Stimulated activated CD4-positive, alpha-beta T cell treated with anti-CD3 and anti-CD28 coated beads, TNF-alpha, amount 100 ng/mL, for 48 hours (primary cell): ENCODE data around the gene ITPR2.
"Not testable (repeated sequence)": the region's sequence is repeated elsewhere in the genome, so short reads cannot be mapped to it uniquely, and the experiment has no call there.

Source experiments
- DNase-seq, 3 donors: peaks; one replicate each; pipeline ENCODE4 v3.0.0-alpha.2; 2020; ENCODE audit warnings: low read depth in 3 of 3

Gene ITPR2

GRCh38 chr12:26832822-26833742 is at the start of gene ITPR2:
TSS of gene ITPR2 (minus strand) at chr12:26833194. CDS start at chr12:26832781, 413 bp downstream.
- DNase-seq = peak; percentile 84 to 95 (median 91)

- no peak for DNase-seq
These were observed 47.6 kb upstream of the ITPR2 start for GRCh38 chr12:26880625-26881024.

GRCh38 chr12:26878661-26879119 is 45.7 kb upstream of the ITPR2 start:
- no peak for DNase-seq

- DNase-seq = no peak
These were observed 41.7 kb upstream of the ITPR2 start for GRCh38 chr12:26874501-26875296.

GRCh38 chr12:26872625-26873024 is 39.6 kb upstream of the ITPR2 start:
- DNase-seq = no peak

GRCh38 chr12:26871985-26872384 is 39.0 kb upstream of the ITPR2 start:
- no peak for DNase-seq

- no peak for DNase-seq
These were observed 37.8 kb upstream of the ITPR2 start for GRCh38 chr12:26870491-26871419.

GRCh38 chr12:26869908-26870459 is 37.0 kb upstream of the ITPR2 start:
- no peak for DNase-seq

- DNase-seq = no peak
These were observed 36.1 kb upstream of the ITPR2 start for GRCh38 chr12:26869104-26869494.

GRCh38 chr12:26868447-26869103 is 35.6 kb upstream of the ITPR2 start:
- no peak for DNase-seq

GRCh38 chr12:26867080-26867479 is 34.1 kb upstream of the ITPR2 start:
- no peak for DNase-seq

- no peak for DNase-seq
These were observed 30.5 kb upstream of the ITPR2 start for GRCh38 chr12:26863515-26863914.

- not testable (repeated sequence) for DNase-seq
These were observed 29.8 kb upstream of the ITPR2 start for GRCh38 chr12:26862787-26863186.

- DNase-seq = no peak
These were observed 28.7 kb upstream of the ITPR2 start for GRCh38 chr12:26861690-26862089.

GRCh38 chr12:26857465-26858176 is 24.6 kb upstream of the ITPR2 start:
- no peak for DNase-seq

- no peak for DNase-seq
These were observed 22.3 kb upstream of the ITPR2 start for GRCh38 chr12:26855337-26855736.

- DNase-seq = no peak
These were observed 21.0 kb upstream of the ITPR2 start for GRCh38 chr12:26854031-26854390.

- DNase-seq = peak in 2 of 3 donors; percentile 24 to 62
These were observed 20.5 kb upstream of the ITPR2 start for GRCh38 chr12:26853303-26854030.
